PC-3 (cell line): ENCODE results near the gene MAP2K3. TPM values are rescaled to one million over a fixed set of nuclear protein-coding genes. Genes with fewer than 3 reads are reported as not detected.
"Not testable (repeated sequence)": the region's sequence is repeated elsewhere in the genome, so short reads cannot be mapped to it uniquely, and the experiment has no call there.

Source experiments
- ATAC-seq: fragments of 200-7000 bp; cut with Tn5 transposase; 2 replicates; pipeline ENCODE4 v1.9.1; 2020; ENCODE audit warnings: mild to moderate bottlenecking, moderate library complexity
- BruUV-seq: library from RNA; stranded (reverse); fragments of 400-500 nt; replicated peaks from 2 replicates; lab custom pipeline; 2021; lab: Mats Ljungman, UMichigan
- CTCF ChIA-PET: fragments of 300-600 bp; sonication (Branson Sonifier 250); formaldehyde crosslinking; loops from one replicate; lab custom pipeline; 2022; ENCODE audit warnings: antibody characterized with exemption; lab: Charles Lee
- POLR2A ChIA-PET: fragments of 300-600 bp; sonication (Branson Sonifier 250); formaldehyde crosslinking; loops from one replicate; lab custom pipeline; 2022; ENCODE audit warnings: antibody characterized with exemption; ENCODE audit not compliant: unreplicated experiment; lab: Charles Lee
- DNase-seq: peaks from one replicate; pipeline ENCODE4 v3.0.0-alpha.2; 2015
- H2AFZ ChIP-seq: fragments of 300-600 bp; sonication (generic); 2 replicates; pipeline ENCODE4 v1.6.0; 2016; ENCODE audit warnings: antibody characterized with exemption, low read length
- H3F3A ChIP-seq: fragments of 300-600 bp; sonication (generic); one replicate; pipeline ENCODE4 v1.6.0; 2017; ENCODE audit warnings: antibody characterized with exemption, low read length, control low read depth, mild to moderate bottlenecking; ENCODE audit not compliant: unreplicated experiment
- H3K27ac ChIP-seq: fragments of 300-600 bp; sonication (generic); 2 replicates; pipeline ENCODE4 v1.5.1; 2016; ENCODE audit warnings: mild to moderate bottlenecking, low read length
- H3K27me3 ChIP-seq: fragments of 300-600 bp; sonication (generic); 2 replicates; pipeline ENCODE4 v1.6.1; 2016; ENCODE audit warnings: low read length, mixed read lengths
- H3K36me3 ChIP-seq: fragments of 300-600 bp; sonication (generic); 2 replicates; pipeline ENCODE4 v1.6.1; 2016; ENCODE audit warnings: low read depth, mixed run types, low read length, mixed read lengths
- H3K4me1 ChIP-seq: fragments of 300-600 bp; sonication (generic); 2 replicates; pipeline ENCODE4 v1.5.1; 2016; ENCODE audit warnings: low read length; ENCODE audit not compliant: insufficient read depth
- H3K4me2 ChIP-seq: fragments of 300-600 bp; sonication (generic); 2 replicates; pipeline ENCODE4 v1.6.0; 2016; ENCODE audit warnings: low read length
- H3K4me3 ChIP-seq: fragments of 300-600 bp; sonication (generic); 2 replicates; pipeline ENCODE4 v1.5.1; 2016; ENCODE audit warnings: mild to moderate bottlenecking, low read length, mixed read lengths
- H3K79me2 ChIP-seq: fragments of 300-600 bp; sonication (generic); 2 replicates; pipeline ENCODE4 v1.6.1; 2017; ENCODE audit warnings: low read length, mixed read lengths
- H3K9ac ChIP-seq: fragments of 300-600 bp; sonication (generic); 2 replicates; pipeline ENCODE4 v1.6.0; 2016; ENCODE audit warnings: mild to moderate bottlenecking, low read length
- H3K9me2 ChIP-seq: fragments of 300-600 bp; sonication (generic); replicated peaks from 2 replicates; pipeline ENCODE4 v1.6.1; 2016; ENCODE audit warnings: mixed run types, low read length, mixed read lengths
- H3K9me3 ChIP-seq: fragments of 300-600 bp; sonication (generic); 2 replicates; pipeline ENCODE4 v1.6.1; 2016; ENCODE audit warnings: low read length, mixed read lengths
- H4K20me1 ChIP-seq: fragments of 300-600 bp; sonication (generic); 2 replicates; pipeline ENCODE4 v1.6.1; 2016; ENCODE audit warnings: low read length, mixed read lengths
- CTCF ChIP-seq: fragments of 300-600 bp; sonication (generic); conservative IDR thresholded peaks from 2 replicates; pipeline ENCODE4 v1.5.1; 2017; ENCODE audit warnings: antibody characterized with exemption, low read depth, mild to moderate bottlenecking, low read length
- EZH2 ChIP-seq: fragments of 300-600 bp; sonication (generic); IDR thresholded peaks from one replicate; pipeline ENCODE4 v1.6.1; 2017; ENCODE audit warnings: antibody characterized with exemption, mild to moderate bottlenecking, low read length; ENCODE audit not compliant: unreplicated experiment
- EZH2phosphoT487 ChIP-seq: fragments of 300-600 bp; sonication (generic); IDR thresholded peaks from 2 replicates; pipeline ENCODE4 v1.6.1; 2018; ENCODE audit warnings: mild to moderate bottlenecking, antibody characterized with exemption, low read length, borderline replicate concordance
- intact Hi-C: fragments of 100-400 bp; cut with micrococcal nuclease; formaldehyde crosslinking; loops from 2 replicates; pipeline ENCODE4 v1.9.0; 2023
- total RNA-seq: library from RNA; depleted of rRNA; stranded (reverse); fragments of >200 nt; gene quantifications from 2 replicates; pipeline ENCODE4 v1.2.3, GENCODE V29; 2014

Gene MAP2K3
- total RNA-seq, 1 experiment from 2014 or later: 54.0 TPM

GRCh38 chr17:21324741-21325140 is 40.2 kb downstream of the MAP2K3 start:
- CTCF ChIA-PET: not testable (repeated sequence)

GRCh38 chr17:21327921-21328320 is 43.4 kb downstream of the MAP2K3 start:
- DNase-seq, intact Hi-C loops: not testable (repeated sequence)

More at GRCh38 chr17:21324741-21325140, 40.2 kb downstream of the MAP2K3 start:
- H3K9ac ChIP-seq, H3K9me2 ChIP-seq, H3K79me2 ChIP-seq, DNase-seq, H3K4me3 ChIP-seq, intact Hi-C loops, H2AFZ ChIP-seq, H3K4me1 ChIP-seq, BruUV-seq, POLR2A ChIA-PET, H3K27me3 ChIP-seq, H3K27ac ChIP-seq, H3K36me3 ChIP-seq, ATAC-seq, H4K20me1 ChIP-seq, H3K9me3 ChIP-seq, H3F3A ChIP-seq, H3K4me2 ChIP-seq: not testable (repeated sequence)

GRCh38 chr17:21328778-21329177 is 44.3 kb downstream of the MAP2K3 start:
- H3K9me2 ChIP-seq, ATAC-seq, H3K9me3 ChIP-seq, H4K20me1 ChIP-seq, DNase-seq, H3K27ac ChIP-seq, H2AFZ ChIP-seq, H3K4me2 ChIP-seq, intact Hi-C loops, BruUV-seq, H3K4me3 ChIP-seq, H3K27me3 ChIP-seq, H3K79me2 ChIP-seq, POLR2A ChIA-PET, H3K9ac ChIP-seq, H3K4me1 ChIP-seq, CTCF ChIA-PET, H3K36me3 ChIP-seq, H3F3A ChIP-seq: not testable (repeated sequence)

More at GRCh38 chr17:21327921-21328320, 43.4 kb downstream of the MAP2K3 start:
- H3K79me2 ChIP-seq, H3F3A ChIP-seq, H3K27me3 ChIP-seq, H3K27ac ChIP-seq, H4K20me1 ChIP-seq, H3K36me3 ChIP-seq, H3K4me2 ChIP-seq, H3K4me1 ChIP-seq, ATAC-seq, H2AFZ ChIP-seq, POLR2A ChIA-PET, CTCF ChIA-PET, H3K9me3 ChIP-seq, H3K9me2 ChIP-seq, BruUV-seq, H3K9ac ChIP-seq, H3K4me3 ChIP-seq: not testable (repeated sequence)

GRCh38 chr17:21330436-21331160 is 46.1 kb downstream of the MAP2K3 start:
- Histone ChIP-seq H3K27ac (no peak overlapping the region), H3K4me3 (no peak overlapping the region), H3K27me3 (no peaks in the 10 kb centered on the region), H3K4me1 (no peaks in the 10 kb centered on the region), H3K9me3 (no peaks in the 10 kb centered on the region), H3K9me2 (no peaks in the 10 kb centered on the region), H4K20me1 (no peaks in the 10 kb centered on the region), H3K9ac (no peak overlapping the region), H3F3A (no peaks in the 10 kb centered on the region), H3K79me2 (no peaks in the 10 kb centered on the region), H3K36me3 (no peaks in the 10 kb centered on the region), H3K4me2 (no peak overlapping the region), H2AFZ (no peak overlapping the region)
- CTCF ChIA-PET: no interaction called here
- DNase-seq (no peak), ATAC-seq (no peak)
- POLR2A ChIA-PET: no interaction called here
- intact Hi-C loops: no loop called here
- TF ChIP-seq CTCF: no peak
- no peak for TF ChIP-seq EZH2
- no peak for TF ChIP-seq EZH2phosphoT487
- no TSS peak for BruUV-seq

- H2AFZ ChIP-seq, H4K20me1 ChIP-seq, H3K36me3 ChIP-seq, H3K9me2 ChIP-seq, H3K4me3 ChIP-seq, H3K27ac ChIP-seq, intact Hi-C loops, POLR2A ChIA-PET, H3K9me3 ChIP-seq, H3K4me1 ChIP-seq, H3K4me2 ChIP-seq, H3F3A ChIP-seq, H3K79me2 ChIP-seq, CTCF ChIA-PET, H3K27me3 ChIP-seq, BruUV-seq, H3K9ac ChIP-seq: not testable (repeated sequence)
- peak; percentile 50 for DNase-seq
- ATAC-seq: peak; percentile 24; the same call in 1 of the 2 replicates
These were observed 52.2 kb downstream of the MAP2K3 start for GRCh38 chr17:21336541-21337294.
